ENCODE data around the gene RSPRY1.
"Not testable (repeated sequence)": the region's sequence is repeated elsewhere in the genome, so short reads cannot be mapped to it uniquely, and the experiment has no call there.

The RSPRY1 gene

DNA sequence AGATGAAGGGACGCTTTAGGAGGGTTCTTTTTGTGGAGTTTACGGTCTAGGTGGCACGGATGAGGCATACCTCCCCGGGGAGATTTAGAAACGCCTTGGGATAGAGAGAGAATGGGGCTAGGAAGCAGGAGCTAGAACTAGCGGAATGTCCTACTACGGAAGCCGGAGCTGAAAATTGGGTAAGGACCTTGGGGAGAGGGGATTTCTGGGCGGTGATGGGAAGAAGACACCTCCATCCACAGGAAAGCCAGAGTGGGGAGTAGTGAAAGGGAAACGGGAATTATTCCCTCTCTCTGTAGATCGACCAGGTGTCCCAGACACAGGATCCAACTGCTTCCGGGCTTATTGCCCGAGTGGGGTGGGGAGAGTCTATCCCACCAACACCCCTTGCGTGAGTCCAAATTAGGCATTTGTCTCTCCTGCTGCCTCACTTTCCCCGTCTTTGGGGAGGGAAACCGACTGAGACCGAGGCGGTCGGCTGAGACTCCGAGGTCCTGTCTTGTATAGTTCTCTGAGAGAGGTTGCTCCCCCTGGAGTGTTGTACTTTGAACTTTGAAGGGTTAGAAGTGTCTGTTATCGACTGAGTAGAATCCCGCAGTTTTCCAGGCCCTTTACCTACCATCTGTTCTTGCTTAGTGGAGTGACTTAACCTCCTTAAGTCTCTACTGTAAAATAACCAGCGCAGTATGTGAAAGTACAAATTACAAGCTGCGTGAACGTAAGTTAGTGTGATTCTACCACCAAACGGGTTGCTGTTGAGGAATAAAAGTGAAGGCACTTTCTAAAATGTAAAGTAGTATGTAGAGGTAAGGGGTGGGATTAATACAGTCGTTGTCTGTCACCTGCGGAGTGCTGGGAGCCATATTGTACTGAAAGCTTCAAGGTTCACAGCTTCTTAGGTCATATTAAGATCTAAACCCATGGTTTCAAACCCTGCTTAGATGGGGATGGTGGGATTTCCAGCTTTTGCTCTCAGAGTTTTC lies 1.0 kb downstream of the RSPRY1 start:
- DNase-seq: peak; percentile 17

DNA sequence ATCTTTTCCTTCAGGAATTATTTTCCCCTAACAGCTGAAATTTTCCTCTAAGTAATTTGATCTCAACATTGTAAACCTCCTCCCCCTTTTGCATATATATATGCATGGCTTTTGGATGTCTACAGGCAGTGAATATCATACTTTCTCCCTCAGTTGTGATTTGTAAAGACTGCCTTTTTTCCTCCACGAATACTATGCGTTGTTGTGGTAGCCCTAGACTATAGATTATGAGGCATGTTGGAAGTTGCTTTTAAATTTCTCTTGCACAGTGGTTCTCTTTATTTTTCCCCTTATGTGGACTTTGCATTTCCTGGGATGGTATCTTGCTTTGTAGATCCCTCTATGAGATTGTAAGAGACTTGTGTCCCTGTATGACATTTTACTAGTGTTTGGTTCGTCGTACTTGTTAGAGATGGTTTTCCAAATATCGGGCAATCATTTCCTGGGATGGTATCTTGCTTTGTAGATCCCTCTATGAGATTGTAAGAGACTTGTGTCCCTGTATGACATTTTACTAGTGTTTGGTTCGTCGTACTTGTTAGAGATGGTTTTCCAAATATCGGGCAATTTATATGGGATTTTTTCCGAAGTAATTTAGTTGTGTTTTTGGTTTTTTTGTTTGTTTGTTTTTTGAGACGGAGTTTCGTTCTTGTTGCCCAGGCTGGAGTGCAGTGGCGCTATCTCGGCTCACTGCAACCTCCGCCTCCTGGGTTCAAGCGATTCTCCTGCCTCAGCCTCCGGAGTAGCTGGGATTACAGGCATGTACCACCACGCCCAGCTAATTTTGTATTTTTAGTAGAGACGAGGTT lies 2.0 kb downstream of the RSPRY1 start:
- DNase-seq: not testable (repeated sequence)

DNA sequence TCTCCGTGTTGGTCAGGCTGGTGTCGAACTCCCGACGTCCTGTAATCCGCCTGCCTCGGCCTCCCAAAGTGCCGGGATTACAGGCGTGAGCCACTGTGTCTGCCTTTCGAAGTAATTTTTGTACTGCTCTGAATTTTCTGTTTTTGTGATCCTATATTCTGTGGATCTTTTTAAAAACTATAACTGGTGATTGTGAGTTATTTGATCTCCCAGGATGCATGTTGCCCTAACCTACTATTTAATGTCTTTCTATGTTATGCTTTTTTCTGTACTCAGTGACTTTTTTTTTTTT lies 2.5 kb downstream of the RSPRY1 start:
- DNase-seq: no peak

DNA sequence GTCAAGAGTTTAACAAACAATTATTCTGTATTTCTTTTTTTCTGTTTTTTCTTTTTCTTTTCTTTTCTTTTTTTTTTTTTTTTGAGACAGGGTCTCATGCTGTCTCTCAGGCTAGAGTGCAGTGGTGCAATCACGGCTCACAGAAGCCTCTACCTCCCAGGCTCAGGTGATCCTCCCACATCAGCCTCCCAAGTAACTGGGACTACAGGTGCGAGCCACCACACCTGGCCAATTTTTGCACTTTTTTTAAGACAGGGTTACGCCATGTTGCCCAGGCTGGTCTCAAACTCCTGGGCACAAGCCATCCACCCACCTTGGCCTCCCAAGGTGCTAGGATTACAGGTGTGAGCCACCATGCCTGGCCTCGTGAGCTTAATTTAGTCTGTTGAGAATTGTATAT lies 3.4 kb downstream of the RSPRY1 start:
- DNase-seq: not testable (repeated sequence)

DNA sequence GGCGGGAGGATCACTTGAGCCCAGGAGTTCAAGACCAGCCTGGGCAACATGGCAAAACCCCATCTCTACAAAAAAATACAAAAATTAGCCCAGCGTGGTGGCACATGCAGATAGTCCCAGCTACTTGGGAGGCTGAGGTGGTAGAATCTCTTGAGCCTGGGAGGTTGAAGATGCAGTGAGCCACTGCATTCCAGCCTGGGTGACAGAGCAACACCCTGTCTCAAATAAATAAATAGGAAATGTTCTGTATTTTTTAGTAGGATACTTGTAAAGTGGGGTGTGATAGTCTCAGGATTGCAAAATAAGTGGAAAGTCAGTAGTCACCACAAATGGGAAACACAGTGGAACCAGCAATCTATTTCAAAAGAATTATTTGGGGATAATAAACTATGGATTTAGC lies 4.0 kb downstream of the RSPRY1 start:
- DNase-seq: no peak

DNA sequence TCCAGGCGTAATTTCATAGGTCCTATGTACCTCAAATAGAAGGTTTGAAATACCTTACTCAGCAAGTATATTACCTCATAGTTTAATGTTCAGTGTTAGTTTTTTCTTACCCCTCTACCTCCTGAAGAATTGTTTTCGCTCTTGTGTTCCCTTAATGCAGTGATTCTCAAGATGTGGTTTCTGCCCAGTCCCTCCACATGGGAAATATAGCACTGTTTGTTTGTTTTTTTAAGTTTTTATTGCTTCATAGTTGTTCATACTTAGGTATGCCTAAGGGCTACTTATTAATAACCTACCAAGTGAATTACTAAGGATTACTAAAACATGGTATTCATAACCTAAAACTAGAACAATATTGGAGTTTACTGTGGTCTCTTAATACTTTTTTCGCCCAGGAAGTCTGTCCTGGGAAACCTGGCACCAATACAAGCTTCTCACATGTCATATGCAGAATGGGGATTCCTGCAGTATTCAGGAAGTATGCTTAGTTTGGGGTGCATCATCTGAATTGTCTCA lies 5.0 kb downstream of the RSPRY1 start:
- no peak for DNase-seq

DNA sequence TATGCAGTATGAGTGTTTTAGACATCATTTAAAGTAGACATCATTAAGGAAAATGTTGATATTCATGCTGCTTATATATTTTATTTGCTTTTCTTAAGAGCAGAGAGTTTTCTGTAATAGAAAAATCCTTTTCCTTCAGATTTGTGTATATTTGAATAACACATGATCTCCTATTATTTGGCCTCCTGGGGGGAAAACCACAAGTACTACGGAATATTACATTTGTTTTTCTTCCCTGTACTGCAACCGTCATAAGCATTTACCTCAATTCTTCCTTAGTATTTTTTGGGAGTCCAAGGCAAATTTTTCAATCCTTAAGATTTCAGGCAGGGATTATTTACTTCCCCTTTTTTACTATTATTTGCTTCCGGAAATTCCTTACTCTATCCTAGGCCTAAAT lies 6.0 kb downstream of the RSPRY1 start:
- DNase-seq: no peak

DNA sequence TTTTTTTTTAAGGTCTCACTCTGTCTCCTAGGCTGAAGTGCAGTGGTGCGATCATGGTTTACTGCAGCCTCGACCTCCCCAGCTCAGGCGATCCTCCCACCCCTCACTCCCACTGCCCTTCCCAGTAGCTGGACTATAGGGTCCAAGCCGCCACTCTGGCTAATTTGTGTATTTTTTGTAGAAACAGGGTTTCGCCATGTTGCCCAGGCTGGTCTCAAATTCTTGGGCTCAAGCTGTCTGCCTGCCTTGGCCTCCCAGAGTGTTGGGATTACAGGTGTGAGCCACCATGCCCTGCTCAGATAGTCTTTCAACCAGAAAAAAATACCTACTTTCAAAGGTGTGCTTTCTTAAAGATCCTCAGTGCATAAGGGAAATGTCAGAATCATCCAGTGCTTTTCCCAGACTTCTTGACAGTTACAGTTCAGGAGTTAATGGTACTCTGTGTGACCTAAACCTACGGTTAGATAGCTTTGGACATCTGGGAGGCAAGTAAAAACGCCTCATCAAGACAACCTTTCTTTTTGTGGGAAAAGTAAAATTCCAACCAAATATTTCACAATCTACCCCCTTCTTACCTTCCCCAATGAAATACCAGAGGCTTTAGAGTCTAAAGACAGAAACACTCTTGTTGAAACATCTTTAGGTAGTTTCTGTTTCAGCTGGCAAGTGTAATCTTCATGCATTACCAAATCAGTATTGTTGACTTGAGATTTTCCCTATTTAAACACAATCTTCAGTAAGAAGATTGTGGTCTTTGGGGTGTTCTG lies 6.8 kb downstream of the RSPRY1 start:
- no peak for DNase-seq

DNA sequence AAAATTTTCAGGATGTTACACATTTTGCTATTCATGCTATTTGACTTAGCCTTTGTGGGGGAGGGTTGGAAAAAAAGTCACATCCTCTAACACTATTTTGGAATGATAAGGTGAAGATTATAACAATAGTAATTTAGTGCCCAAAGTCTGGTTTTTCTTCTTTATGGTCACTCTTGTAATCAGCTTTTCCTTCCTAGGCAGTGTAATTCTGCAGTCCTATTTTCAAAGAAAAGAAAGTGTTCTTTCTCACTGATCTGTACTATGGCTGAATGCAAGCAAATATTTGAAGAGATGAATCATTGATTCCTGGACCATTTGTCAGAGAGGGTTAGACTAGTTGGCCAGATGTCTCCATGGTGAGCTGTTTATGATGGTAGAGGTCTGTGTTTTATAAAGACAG lies 8.4 kb downstream of the RSPRY1 start:
- DNase-seq: no peak

DNA sequence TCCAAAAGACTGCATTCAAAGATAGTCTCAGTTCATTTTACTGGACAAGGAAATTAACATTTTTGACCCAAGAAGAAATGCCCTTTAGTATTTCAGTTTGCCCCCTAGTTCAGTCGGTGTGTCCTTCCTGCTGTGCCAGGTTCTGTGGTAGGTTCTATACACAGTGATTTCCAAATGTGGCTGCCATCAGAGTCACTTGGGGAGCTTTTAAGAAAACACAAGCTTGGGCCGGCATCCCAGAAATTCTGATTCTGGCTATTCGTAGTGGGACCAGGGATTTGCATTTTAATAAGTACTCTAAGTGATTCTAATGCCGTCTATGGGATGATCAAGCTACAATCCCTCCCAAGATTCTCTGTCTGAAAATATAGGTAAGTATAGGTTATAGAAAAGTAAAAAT lies 10.2 kb downstream of the RSPRY1 start:
- DNase-seq: no peak

DNA sequence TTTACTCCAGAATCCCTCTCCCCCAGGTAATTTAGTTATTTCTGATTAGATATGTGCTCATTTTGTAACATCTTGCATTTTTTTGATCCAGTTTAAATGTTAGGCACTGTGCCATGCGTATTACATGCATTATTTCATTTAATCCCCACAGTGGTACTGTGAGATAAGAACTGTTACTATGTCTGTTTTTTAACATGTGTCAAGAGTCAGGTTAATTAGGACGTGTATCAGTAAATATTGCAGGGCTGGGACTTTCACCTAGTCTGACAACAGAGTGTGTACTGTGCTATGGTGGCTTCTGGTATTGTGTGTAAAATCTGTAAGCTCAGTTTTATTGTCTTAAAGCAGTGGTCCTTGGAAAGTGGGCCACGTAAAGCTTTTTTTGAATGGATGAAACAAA lies 10.6 kb downstream of the RSPRY1 start:
- no peak for DNase-seq

DNA sequence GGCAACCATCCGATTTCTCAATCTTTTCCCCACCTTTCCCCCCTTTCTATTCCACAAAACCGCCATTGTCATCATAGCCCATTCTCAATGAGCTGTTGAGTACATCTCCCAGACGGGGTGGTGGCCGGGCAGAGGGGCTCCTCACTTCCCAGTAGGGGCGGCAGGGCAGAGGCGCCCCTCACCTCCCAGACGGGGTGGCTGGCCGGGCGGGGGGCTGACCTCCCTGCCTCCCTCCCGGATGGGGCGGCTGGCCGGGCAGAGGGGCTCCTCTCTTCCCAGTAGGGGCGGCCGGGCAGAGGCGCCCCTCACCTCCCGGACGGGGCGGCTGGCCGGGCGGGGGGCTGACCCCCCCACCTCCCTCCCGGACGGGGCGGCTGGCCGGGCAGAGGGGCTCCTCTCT lies 14.2 kb downstream of the RSPRY1 start:
- not testable (repeated sequence) for DNase-seq

DNA sequence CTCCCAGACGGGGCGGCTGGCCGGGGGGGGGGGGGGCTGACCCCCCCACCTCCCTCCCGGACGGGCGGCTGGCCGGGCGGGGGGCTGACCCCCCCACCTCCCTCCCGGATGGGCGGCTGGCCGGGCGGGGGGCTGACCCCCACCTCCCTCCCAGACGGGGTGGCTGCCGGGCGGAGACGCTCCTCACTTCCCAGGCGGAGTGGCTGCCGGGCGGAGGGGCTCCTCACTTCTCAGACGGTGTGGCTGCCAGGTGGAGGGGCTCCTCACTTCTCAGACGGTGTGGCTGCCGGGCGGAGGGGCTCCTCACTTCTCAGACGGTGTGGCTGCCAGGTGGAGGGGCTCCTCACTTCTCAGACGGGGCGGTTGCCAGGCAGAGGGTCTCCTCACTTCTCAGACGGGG lies 14.8 kb downstream of the RSPRY1 start:
- not testable (repeated sequence) for DNase-seq

DNA sequence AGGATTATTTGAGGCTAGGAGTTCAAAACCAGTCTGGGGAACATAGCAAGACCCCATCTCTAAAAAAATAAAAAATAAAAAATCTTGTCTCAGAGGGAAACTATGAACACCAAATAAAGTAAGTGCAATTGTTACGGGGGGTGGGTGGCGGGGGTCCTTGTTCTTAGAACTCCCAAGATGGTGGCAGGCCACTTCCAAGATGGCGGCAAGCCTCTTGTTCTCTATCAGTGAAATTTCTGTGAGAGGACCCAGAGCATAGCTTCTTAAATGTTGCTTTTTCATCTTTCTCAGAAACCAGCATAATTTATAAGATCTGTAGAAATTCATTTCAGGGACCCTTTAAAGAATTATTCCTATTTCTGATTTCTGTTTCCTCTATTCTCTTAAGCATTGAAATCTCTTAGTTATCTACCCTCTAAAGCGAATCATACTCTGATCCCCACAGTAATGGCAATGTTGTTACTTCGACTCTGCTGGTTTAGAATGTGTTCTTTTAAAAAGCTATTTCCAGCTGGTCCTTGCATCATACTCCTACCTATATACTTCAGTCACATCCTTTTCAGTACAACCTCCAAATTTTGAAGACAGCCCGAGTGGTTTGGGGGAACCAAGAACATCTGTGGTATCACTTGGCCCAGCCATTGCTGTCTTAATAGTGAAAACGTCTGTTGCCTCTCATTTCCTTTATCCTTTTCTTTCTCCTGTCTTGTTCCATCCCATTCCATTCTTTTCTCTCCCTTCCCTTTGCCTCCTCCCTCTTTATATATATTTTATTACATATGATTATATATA lies 16.2 kb downstream of the RSPRY1 start:
- no peak for DNase-seq

DNA sequence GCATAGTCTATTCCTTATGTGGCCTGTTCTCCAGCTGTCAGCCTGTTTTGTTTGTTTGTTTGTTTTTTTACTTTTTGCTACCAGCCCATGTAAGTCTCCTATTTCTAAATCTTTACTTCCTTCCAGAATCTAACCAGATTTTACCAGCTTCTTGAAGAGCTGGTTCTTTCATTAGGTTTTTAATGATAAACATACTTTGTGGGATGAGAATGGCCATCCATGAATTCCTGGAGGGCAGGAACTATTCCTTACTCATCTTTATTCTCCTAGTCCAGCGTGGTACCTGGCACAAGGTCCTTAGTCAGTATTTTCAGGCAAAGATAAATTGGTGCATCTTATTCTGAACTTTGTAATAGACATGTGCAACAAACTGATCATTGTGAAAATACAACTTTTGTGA lies 17.3 kb downstream of the RSPRY1 start:
- no peak for DNase-seq

DNA sequence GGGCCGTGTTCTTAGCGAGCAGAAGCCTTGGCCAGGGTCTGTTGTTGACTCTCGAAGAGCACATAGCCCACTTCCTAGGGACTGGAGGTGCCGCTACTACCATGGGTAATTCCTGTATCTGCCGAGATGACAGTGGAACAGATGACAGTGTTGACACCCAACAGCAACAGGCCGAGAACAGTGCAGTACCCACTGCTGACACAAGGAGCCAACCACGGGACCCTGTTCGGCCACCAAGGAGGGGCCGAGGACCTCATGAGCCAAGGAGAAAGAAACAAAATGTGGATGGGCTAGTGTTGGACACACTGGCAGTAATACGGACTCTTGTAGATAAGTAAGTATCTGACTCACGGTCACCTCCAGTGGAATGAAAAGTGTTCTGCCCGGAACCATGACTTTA lies 18.5 kb downstream of the RSPRY1 start:
- DNase-seq: no peak

DNA sequence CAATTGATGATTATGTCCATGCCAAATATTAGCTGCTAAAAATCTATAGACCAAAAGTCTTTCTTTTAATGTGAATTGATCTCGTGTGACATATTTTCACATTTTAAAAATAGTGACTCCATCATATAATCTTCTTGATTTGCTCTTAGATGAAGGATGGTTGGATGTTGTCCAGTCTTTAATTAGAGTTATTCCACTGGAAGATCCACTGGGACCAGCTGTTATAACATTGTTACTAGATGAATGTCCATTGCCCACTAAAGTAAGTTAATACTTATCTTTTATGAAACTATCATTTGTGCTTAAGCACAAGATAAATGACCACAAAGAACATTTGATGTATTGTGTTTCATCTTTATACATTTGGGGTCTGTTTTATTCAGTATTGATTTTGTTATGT lies 22.8 kb downstream of the RSPRY1 start:
- no peak for DNase-seq

DNA sequence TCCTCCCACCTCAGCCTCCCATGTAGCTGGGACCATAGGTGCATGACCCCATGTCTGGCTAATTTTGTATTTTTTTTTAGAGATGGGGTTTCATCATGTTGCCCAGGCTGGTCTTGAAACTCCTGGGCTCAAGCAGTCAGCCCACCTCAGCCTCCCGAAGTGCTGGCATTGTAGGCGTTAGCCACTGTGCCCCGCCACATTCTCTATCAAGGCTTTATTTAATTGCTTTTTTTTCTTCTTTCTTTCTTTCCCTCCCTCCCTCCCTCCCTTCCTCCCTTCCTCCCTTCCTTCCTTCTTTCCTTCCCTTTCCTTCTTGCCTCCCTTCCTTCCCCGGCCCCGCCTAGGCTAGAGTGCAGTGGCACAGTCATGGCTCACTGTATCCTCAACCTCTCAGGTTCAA lies 23.7 kb downstream of the RSPRY1 start:
- DNase-seq: no peak

DNA sequence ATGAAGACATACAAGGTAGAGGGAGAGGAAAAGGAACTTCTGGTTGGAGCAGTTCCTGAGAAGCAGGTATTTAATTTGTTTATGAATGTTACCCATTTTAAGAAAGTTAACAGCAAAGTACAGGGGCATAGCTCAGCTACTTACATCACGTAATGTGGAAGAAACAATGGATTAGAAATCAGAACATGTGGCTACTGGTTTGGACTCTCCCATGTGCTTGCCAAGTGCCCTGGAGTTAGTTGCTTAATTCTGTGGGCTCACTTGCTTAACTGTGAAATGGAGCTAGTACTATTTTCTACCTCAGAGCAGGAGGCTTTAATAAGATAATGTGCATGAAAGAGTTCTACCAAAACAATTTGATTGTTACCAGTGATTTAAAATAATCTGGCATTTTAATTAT lies 27.3 kb downstream of the RSPRY1 start:
- DNase-seq: no peak

DNA sequence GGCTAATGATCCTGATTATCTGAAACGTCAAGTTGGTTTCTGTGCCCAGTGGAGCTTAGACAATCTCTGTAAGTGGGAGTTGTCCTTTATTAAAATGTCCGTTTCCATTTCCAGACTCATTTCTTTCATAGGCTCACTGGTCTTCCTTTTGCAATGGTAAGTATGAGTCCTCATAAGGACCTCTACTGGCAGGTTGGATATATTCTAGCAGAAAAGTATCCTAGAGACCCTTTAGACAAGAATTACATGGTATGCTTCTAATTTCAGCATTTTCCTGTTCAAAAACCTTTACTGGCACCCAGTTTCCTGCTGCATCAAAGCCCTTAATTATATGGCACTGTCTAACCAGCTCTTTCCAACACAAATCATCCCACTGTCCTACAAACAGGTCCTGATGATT lies 30.8 kb downstream of the RSPRY1 start:
- DNase-seq: no peak

DNA sequence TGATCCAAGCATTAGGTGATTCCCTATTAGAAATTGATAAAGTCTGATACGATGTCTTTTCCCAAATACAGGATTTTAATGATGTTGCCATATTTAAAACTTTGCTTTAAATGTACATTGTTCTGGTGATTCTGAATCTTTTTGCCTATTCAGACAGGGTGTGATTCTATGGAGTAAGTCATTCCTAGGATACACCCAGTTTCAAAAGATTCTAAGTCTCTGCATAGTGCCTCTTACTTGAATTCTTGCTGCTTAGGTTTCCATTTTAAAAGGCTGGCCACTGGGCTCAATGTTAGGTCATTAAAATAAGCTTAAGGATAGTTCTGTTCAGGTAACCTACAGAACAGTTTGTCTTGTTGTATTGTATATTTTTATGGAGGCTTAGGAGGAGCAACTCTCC lies 36.9 kb downstream of the RSPRY1 start:
- DNase-seq: no peak

DNA sequence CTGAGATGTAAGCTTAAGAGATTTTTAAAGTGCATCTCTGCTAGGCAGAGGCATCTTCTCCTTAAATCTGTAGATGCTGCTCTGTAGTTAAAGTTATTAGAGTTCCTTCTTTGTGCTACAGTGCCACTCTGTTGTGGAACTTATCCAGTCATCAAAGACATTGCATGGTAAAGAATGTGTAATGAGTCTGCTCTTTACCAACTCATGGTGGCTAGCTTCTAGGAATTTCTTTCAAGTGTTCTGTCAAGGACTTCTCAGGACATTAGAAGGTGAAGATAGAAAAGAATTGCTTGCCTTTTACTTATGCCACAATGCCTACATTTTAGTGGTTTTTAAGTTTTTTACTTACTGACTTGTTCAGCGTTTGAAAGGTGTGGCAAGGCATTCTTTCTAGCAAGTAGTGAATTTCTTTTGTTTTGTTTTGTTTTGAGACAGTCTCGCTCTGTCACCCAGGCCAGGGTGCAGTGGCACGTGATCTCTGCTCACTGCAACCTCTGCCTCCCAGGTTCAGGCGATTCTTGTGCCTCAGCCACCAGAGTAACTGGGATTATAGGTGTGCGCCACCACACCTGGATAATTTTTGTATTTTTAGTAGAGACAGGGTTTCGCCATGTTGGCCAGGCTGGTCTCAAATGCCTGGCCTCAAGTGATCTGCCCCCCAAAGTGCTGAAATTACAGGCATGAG lies 38.7 kb downstream of the RSPRY1 start:
- no peak for DNase-seq

Measured in stimulated activated CD4-positive, alpha-beta T cell treated with anti-CD3 and anti-CD28 coated beads, Interleukin-4, amount 100 ng/mL, for 24 hours (primary cell).